ENCODE data around the gene FLT3LG. TPM values are rescaled to one million over a fixed set of nuclear protein-coding genes. Genes with fewer than 3 reads are reported as not detected.

The FLT3LG gene
- total and polyA plus RNA-seq, 9 of the 15 experiments (the other 6 are each of a cell fraction or from before 2014, with no cell fraction given), result 0.31 to 6.4 (median 1.1) TPM

DNA sequence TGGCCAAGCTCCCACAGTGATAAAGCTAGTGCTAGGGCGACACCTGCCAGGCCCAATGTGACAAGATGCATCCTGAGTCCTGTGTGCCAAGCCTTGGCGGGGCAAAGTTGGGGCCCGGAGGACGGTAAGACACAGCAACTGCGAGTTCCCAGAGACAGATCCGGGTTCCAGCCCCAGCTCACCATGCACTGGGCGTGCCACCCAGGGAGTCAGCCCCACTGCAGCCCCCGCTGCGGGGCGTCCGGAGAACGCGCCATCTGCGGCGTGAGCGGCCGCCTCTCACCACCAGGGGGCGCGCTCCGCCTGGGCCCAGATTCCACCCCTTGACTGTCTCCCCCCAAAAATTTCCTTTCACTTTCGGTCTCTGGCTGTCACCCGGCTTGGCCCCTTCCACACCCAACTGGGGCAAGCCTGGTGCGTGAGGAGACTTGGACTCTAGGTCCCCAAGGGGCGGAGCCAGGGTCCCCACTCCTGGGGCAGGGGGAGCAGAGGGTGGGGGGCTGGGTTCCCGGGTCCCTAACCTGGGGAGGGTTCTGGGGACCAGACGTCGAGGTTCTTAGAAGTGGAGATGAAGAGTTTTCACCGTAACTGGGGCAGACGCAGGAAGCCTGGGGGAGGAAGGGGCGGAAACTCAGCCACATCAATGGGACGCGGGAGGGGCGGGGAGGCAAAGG lies at the start of gene FLT3LG (continued):
- no peak for TF ChIP-seq ZFP1 (CRISPR knock-in tag; IDR thresholded peaks at IDR 0.05)
- no peak for TF ChIP-seq NFE2L1 (tag; IDR thresholded peaks at IDR 0.05; ENCODE audit: borderline replicate concordance, low read depth)
- no peak for TF ChIP-seq ZBED1 (IDR thresholded peaks at IDR 0.05)
- TF ChIP-seq KLF6 (CRISPR knock-in tag; IDR thresholded peaks at IDR 0.05; ENCODE audit: borderline replicate concordance), result no peak
- TF ChIP-seq CREM (IDR thresholded peaks at IDR 0.05; ENCODE audit: low read depth), result peak; percentile 69
- TF ChIP-seq ASH1L (IDR thresholded peaks at IDR 0.05; ENCODE audit: borderline replicate concordance, low read depth, partially characterized antibody), result no peak
- TF ChIP-seq, protein P1, sequence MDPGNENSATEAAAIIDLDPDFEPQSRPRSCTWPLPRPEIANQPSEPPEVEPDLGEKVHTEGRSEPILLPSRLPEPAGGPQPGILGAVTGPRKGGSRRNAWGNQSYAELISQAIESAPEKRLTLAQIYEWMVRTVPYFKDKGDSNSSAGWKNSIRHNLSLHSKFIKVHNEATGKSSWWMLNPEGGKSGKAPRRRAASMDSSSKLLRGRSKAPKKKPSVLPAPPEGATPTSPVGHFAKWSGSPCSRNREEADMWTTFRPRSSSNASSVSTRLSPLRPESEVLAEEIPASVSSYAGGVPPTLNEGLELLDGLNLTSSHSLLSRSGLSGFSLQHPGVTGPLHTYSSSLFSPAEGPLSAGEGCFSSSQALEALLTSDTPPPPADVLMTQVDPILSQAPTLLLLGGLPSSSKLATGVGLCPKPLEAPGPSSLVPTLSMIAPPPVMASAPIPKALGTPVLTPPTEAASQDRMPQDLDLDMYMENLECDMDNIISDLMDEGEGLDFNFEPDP (CRISPR knock-in tag; IDR thresholded peaks at IDR 0.05), result no peak
- TF ChIP-seq EWSR1 (IDR thresholded peaks at IDR 0.05; ENCODE audit: borderline replicate concordance, low read depth, partially characterized antibody), result no peak
- no peak for TF ChIP-seq ZZZ3 (IDR thresholded peaks at IDR 0.05)
- no peak for TF ChIP-seq FUS (optimal IDR thresholded peaks at IDR 0.05; ENCODE audit: low read depth, low read length)
- peak in 1 of 2 experiments; percentile 47; a peak in 1 of 4 replicates for TF ChIP-seq TBL1XR1 (IDR thresholded peaks at IDR 0.05; ENCODE audit: low read length in 2 of 2)
- TF ChIP-seq, protein P2, sequence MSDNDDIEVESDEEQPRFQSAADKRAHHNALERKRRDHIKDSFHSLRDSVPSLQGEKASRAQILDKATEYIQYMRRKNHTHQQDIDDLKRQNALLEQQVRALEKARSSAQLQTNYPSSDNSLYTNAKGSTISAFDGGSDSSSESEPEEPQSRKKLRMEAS (CRISPR knock-in tag; IDR thresholded peaks at IDR 0.05), result peak; percentile 31; the same call in 1 of the 2 replicates
